ENCODE data around the gene ADGRG1.

ADGRG1 gene

GRCh38 chr16:57658878-57659674 is 30.6 kb downstream of the ADGRG1 start:
- Mint-ChIP-seq H3K4me1 (no peaks in the 10 kb centered on the region), H3K27me3 (no peaks in the 10 kb centered on the region), H3K9me3 (no peaks in the 10 kb centered on the region), H3K27ac (no peak overlapping the region), H3K4me3 (no peak overlapping the region), H3K36me3 (no peaks in the 10 kb centered on the region)

DNA sequence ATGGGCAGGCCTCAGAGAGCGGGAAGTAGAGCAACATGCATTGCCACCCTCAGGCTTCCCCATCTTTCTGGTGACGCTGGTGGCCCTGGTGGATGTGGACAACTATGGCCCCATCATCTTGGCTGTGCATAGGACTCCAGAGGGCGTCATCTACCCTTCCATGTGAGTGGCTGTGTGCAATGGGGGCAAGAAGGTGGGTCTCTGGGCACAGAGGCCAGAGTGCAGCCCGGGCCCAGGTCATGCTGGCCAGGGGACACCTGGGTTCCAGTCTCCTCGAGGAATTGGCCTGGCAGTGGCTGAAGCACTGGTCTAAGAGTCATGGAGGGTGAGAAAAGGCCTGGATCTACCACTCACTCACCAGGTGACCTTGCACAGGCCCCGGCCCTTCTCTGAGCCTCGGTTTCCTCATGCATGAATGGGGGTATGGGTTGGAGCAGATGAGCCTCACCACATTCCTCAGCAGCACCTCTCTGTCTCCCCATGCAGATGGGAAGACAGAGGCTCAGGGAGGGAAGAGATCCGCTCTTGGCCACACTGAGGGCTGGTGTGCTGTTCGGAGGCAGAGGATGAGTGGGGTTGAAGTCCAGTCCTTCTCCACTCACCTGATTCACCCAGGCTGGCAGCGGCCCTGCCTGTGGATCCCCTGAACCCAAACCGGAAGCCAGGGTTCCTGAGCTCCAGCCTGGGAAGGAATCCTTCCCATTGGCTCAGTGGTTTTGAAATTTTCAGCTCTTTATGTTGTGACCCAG is 32.5 kb downstream of the ADGRG1 start:
- H3K27me3 Mint-ChIP-seq, result no peaks in the 10 kb centered on the region
- H3K4me1 Mint-ChIP-seq, result no peaks in the 10 kb centered on the region
- no peak overlapping the region for H3K4me3 Mint-ChIP-seq

DNA sequence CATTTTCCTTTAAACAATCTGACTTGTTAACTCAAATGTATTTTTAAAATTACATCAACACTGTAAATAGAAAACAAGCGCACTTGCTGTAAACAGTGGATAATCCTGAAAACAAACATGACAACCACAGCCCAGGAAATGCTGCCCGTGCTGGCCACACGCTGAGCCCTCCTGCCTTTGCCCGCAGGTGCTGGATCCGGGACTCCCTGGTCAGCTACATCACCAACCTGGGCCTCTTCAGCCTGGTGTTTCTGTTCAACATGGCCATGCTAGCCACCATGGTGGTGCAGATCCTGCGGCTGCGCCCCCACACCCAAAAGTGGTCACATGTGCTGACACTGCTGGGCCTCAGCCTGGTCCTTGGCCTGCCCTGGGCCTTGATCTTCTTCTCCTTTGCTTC is 33.1 kb downstream of the ADGRG1 start:
- Mint-ChIP-seq H3K27me3 (no peaks in the 10 kb centered on the region), H3K27ac (no peak overlapping the region), H3K9me3 (no peaks in the 10 kb centered on the region), H3K4me3 (no peak overlapping the region), H3K4me1 (no peaks in the 10 kb centered on the region), H3K36me3 (no peaks in the 10 kb centered on the region)

More for the DNA sequence above, 32.5 kb downstream of the ADGRG1 start:
- H3K36me3 Mint-ChIP-seq, result no peaks in the 10 kb centered on the region
- no peaks in the 10 kb centered on the region for H3K9me3 Mint-ChIP-seq
- no peak overlapping the region for H3K27ac Mint-ChIP-seq

DNA sequence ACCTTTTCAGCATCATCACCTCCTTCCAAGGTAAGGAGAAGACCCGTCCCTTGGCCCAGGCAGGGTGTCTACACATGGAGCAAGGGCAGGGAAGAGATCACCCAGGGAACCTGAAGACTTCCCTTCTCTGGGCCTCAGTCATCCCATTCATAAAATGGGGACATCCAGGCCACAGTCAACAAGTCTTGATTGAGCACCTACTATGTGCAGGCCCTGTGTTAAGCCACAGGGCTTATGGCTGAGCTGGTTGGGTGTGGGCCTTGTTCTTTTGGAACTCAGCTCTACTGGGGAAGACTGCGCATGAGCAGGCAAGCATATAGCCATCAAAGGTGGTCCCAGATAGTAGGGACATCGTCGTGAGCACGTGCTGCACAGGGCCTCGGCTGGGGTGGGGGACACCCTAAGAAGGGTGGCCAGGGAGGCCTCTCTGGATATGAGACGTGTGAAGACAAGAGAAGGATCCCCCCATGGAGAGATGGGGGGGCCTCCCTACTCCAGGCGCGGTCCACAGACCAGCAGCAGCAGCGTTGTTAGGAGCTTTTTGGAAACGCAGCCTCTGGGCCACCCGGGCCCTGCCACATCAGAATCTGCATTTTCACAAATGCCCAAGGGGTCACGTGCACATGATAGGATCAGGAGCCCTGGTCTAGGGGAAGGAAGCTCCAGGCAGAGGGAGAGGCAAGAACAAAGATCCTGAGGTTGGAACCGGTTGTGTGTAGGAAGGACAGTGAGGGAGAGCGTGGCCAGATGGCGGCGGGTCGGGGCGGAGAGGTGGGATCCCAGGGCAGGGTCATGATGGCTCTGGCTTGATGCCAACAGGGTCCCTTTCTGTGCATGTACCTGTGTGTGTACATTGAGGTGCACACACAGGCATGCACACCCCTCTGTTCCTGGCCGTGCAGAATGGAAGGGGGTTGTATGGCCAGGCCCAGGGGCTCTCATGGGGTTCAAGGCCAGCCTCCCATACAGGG is 33.8 kb downstream of the ADGRG1 start:
- no peak overlapping the region for H3K4me3 Mint-ChIP-seq
- no peaks in the 10 kb centered on the region for H3K4me1 Mint-ChIP-seq
- H3K36me3 Mint-ChIP-seq, result no peaks in the 10 kb centered on the region
- H3K9me3 Mint-ChIP-seq, result no peaks in the 10 kb centered on the region
- no peaks in the 10 kb centered on the region for H3K27me3 Mint-ChIP-seq
- H3K27ac Mint-ChIP-seq, result peak overlapping the region; percentile 74

DNA sequence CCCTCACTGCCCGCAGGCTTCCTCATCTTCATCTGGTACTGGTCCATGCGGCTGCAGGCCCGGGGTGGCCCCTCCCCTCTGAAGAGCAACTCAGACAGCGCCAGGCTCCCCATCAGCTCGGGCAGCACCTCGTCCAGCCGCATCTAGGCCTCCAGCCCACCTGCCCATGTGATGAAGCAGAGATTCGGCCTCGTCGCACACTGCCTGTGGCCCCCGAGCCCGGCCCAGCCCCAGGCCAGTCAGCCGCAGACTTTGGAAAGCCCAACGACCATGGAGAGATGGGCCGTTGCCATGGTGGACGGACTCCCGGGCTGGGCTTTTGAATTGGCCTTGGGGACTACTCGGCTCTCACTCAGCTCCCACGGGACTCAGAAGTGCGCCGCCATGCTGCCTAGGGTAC is 35.0 kb downstream of the ADGRG1 start:
- H3K9me3 Mint-ChIP-seq, result no peaks in the 10 kb centered on the region
- H3K36me3 Mint-ChIP-seq, result no peaks in the 10 kb centered on the region
- no peak overlapping the region for H3K27ac Mint-ChIP-seq
- H3K4me3 Mint-ChIP-seq, result no peak overlapping the region
- no peaks in the 10 kb centered on the region for H3K4me1 Mint-ChIP-seq
- H3K27me3 Mint-ChIP-seq, result no peaks in the 10 kb centered on the region

GRCh38 chr16:57663917-57664661 is 35.7 kb downstream of the ADGRG1 start:
- H3K4me3 Mint-ChIP-seq, result no peak overlapping the region
- no peaks in the 10 kb centered on the region for H3K4me1 Mint-ChIP-seq
- no peak overlapping the region for H3K27ac Mint-ChIP-seq
- no peaks in the 10 kb centered on the region for H3K36me3 Mint-ChIP-seq
- H3K9me3 Mint-ChIP-seq, result no peaks in the 10 kb centered on the region
- H3K27me3 Mint-ChIP-seq, result no peaks in the 10 kb centered on the region

DNA sequence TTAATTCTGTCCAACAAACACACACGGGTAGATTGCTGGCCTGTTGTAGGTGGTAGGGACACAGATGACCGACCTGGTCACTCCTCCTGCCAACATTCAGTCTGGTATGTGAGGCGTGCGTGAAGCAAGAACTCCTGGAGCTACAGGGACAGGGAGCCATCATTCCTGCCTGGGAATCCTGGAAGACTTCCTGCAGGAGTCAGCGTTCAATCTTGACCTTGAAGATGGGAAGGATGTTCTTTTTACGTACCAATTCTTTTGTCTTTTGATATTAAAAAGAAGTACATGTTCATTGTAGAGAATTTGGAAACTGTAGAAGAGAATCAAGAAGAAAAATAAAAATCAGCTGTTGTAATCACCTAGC is 36.2 kb downstream of the ADGRG1 start:
- Mint-ChIP-seq H3K27ac (no peak overlapping the region), H3K36me3 (no peaks in the 10 kb centered on the region), H3K27me3 (no peaks in the 10 kb centered on the region), H3K4me1 (no peaks in the 10 kb centered on the region), H3K4me3 (no peak overlapping the region), H3K9me3 (no peaks in the 10 kb centered on the region)

DNA sequence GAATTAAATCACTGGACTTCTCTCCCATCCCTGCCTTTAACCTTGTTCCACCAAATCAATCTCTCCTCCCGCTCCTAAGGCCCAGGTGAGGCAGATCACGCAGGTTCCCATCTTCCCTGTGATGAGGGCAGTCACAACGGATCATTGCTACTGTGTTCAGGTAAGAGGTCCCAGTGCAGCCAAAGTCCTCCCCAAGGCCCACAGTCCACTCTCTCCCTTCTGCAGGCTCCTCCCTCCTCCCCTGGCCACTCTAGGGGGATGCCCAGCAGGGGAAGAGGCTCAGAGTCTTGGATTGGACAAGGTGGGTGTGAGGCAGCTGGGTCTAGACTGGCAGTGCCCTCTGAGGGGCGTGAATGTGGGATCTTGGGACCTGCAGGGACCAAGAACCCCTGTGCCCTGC is 37.1 kb downstream of the ADGRG1 start:
- Mint-ChIP-seq H3K4me3 (no peak overlapping the region), H3K27me3 (no peaks in the 10 kb centered on the region), H3K9me3 (no peaks in the 10 kb centered on the region), H3K4me1 (no peaks in the 10 kb centered on the region), H3K36me3 (no peaks in the 10 kb centered on the region), H3K27ac (no peak overlapping the region)

- H3K27me3 Mint-ChIP-seq, result no peaks in the 10 kb centered on the region
- H3K36me3 Mint-ChIP-seq, result no peaks in the 10 kb centered on the region
- H3K9me3 Mint-ChIP-seq, result no peaks in the 10 kb centered on the region
- H3K4me3 Mint-ChIP-seq, result no peak overlapping the region
- no peak overlapping the region for H3K27ac Mint-ChIP-seq
- H3K4me1 Mint-ChIP-seq, result no peaks in the 10 kb centered on the region
These were observed 38.1 kb downstream of the ADGRG1 start for GRCh38 chr16:57666353-57667047.

- Mint-ChIP-seq H3K36me3 (no peaks in the 10 kb centered on the region), H3K27ac (no peak overlapping the region), H3K27me3 (no peaks in the 10 kb centered on the region), H3K4me1 (no peaks in the 10 kb centered on the region), H3K9me3 (no peaks in the 10 kb centered on the region), H3K4me3 (no peak overlapping the region)
These were observed 38.7 kb downstream of the ADGRG1 start for GRCh38 chr16:57667048-57667525.

DNA sequence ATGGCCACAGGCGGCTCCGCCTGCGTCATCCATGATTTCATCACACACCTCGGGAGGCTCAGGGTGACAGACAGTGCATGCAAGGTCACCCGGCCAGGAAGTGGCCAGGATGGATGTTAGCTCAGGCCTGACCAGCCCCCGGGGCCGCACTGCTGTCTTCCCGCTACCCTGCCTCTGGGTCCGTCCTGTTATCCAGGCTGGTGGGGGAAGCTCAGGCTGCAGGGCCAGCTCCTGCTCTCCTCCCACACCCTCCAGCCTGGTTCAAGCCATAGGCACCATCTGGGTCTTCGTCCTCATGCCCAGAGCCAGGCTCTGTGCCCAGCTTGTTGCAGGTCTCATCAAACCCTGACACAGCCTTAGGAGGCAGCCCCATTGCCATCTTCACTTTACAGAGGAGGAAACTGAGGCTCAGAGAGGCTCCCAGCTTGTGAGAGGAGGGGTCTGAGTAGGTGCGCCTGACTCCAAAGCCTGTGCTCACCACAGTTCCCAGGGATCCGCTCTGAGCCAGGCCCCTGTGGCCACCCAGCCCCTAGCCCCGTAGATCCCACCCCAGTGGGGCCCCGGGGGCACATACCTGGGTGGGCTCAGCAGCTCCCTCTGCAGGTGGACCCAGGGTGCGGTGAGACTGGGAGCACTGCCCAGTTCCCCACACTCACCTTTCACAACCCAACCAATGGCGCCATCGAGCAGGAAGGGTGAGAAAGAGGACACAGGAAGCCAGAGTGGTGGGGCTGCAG is 39.3 kb downstream of the ADGRG1 start:
- no peak overlapping the region for H3K4me3 Mint-ChIP-seq
- H3K27ac Mint-ChIP-seq, result no peak overlapping the region
- no peaks in the 10 kb centered on the region for H3K4me1 Mint-ChIP-seq
- no peaks in the 10 kb centered on the region for H3K36me3 Mint-ChIP-seq
- H3K27me3 Mint-ChIP-seq, result no peaks in the 10 kb centered on the region
- no peaks in the 10 kb centered on the region for H3K9me3 Mint-ChIP-seq

GRCh38 chr16:57668263-57668571 is 39.8 kb downstream of the ADGRG1 start, which contains the start of gene ADGRG3:
Gene ADGRG3 (plus strand): TSS chr16:57668306. CDS start chr16:57668348, 42 bp downstream.
- Mint-ChIP-seq H3K4me3 (no peak within 1 kb of the TSS), H3K36me3 (no peaks in the 10 kb centered on the region), H3K27me3 (no peaks in the 10 kb centered on the region), H3K9me3 (no peaks in the 10 kb centered on the region), H3K4me1 (no peaks in the 10 kb centered on the region), H3K27ac (no peak within 1 kb of the TSS)

DNA sequence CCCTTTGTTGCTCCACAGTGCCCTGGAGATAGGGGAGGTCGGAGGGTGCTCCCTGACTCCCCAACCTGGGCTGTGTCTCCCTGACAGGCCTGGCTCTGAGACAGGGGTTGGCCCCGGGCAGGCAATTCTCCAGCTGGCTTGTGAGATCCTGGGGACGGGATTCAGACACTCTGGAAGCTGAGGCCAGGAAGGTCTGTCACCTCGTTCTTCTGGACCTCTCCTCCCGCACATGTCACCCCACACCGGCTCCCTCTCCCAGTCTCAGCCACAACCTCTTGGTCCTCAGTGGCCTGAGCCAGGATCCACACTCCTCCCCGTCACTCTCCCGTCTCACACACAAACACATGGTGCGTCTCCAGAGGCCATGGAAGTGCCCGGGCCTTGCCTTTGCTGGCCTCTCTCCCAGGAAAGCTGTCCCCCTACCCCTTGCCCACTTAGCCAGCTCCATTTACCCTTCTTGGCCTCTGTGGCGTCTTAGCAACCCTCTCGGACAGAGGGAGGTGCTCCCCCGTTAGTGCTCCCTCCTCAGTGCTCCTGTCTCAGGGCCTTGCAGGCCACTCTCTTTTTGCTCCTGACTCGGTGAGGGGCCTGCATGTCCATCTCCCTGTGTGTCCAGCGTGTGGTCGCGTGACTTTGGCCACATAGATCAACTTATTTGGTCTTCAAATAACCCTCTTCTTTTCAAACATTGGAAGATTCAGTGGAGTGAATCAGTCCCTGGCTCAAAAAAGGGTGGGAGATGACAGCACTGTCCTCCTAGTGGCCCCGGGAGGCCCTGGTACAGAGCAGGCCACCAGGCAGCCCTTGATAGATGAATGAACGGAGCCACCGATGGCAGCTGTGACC is 40.4 kb downstream of the ADGRG1 start:
- no peak overlapping the region for H3K27ac Mint-ChIP-seq
- no peaks in the 10 kb centered on the region for H3K27me3 Mint-ChIP-seq
- no peaks in the 10 kb centered on the region for H3K4me1 Mint-ChIP-seq
- no peaks in the 10 kb centered on the region for H3K36me3 Mint-ChIP-seq
- H3K9me3 Mint-ChIP-seq, result no peaks in the 10 kb centered on the region
- H3K4me3 Mint-ChIP-seq, result no peak overlapping the region

Data from activated naive CD4-positive, alpha-beta T cell treated with anti-CD3 and anti-CD28 coated beads, Interleukin-2, amount 50 U/mL, for 24 hours (primary cell).